Gastrocnemius medialis (tissue), 4 donors: Measurements from ENCODE around the gene TMCC2.

Source experiments
- POLR2A ChIP-seq, 2 donors: fragments of 450-650 bp; IDR thresholded peaks; one replicate each; pipeline ENCODE4 v1.6.1; 2017; ENCODE audit warnings: antibody characterized with exemption in 2 of 2, mild to moderate bottlenecking in 2 of 2, moderate library complexity in 2 of 2
- TF ChIP-seq, protein P1 (sequence below), 5 experiments: fragments of 450-650 bp in 3 of 5; fragments of 200-600 bp in 2 of 5; sonication (generic) in 2 of 5; IDR thresholded peaks in 4 of 5; conservative IDR thresholded peaks in 1 of 5; 1 replicate in 4 of 5; 2 replicates in 1 of 5; pipeline ENCODE4 v1.5.1; 2016 to 2019; ENCODE audit warnings: antibody characterized with exemption in 5 of 5, mild to moderate bottlenecking in 3 of 5, moderate library complexity in 3 of 5

DNA sequence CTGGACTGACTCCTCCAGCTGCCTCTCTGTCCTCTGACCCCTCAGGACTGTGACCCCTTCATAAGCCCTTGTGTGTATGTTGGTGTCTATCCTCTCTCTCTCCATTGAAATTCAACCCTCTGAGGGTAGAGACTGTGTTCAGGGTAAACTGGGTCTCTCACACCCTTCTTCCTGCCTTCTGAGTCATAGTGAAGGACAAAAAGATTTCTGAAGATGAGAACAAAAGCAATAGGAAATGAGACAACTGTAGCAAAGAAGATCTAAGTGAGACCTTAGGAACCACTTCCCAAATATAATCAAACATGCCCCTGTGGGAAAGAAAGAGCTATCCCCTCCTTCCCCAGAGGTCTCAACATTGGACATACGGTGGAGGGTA is 76.9 kb downstream of the TMCC2 start:
- TF ChIP-seq, protein P1, sequence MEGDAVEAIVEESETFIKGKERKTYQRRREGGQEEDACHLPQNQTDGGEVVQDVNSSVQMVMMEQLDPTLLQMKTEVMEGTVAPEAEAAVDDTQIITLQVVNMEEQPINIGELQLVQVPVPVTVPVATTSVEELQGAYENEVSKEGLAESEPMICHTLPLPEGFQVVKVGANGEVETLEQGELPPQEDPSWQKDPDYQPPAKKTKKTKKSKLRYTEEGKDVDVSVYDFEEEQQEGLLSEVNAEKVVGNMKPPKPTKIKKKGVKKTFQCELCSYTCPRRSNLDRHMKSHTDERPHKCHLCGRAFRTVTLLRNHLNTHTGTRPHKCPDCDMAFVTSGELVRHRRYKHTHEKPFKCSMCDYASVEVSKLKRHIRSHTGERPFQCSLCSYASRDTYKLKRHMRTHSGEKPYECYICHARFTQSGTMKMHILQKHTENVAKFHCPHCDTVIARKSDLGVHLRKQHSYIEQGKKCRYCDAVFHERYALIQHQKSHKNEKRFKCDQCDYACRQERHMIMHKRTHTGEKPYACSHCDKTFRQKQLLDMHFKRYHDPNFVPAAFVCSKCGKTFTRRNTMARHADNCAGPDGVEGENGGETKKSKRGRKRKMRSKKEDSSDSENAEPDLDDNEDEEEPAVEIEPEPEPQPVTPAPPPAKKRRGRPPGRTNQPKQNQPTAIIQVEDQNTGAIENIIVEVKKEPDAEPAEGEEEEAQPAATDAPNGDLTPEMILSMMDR (IDR thresholded peaks at IDR 0.05 in 4 of 5, conservative IDR thresholded peaks at IDR 0.05 in 1 of 5): no peak
- no peak for TF ChIP-seq POLR2A (IDR thresholded peaks at IDR 0.05)
